ENCODE measurements around the gene ARHGAP11A.

DNA sequence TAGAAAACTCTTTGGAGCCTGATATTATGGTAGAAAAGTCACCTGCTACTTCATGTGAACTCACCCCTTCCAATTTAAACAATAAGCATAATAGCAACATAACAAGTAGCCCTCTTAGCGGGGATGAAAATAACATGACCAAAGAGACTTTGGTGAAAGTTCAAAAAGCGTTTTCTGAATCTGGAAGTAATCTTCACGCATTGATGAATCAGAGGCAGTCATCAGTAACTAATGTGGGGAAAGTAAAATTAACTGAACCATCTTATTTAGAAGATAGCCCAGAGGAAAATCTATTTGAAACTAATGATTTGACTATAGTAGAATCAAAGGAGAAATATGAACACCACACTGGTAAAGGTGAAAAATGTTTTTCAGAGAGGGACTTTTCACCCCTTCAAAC lies 21.1 kb downstream of the ARHGAP11A start:
- TF ChIP-seq POLR2A (IDR thresholded peaks at IDR 0.05) = no peak
- TF ChIP-seq, protein P1, sequence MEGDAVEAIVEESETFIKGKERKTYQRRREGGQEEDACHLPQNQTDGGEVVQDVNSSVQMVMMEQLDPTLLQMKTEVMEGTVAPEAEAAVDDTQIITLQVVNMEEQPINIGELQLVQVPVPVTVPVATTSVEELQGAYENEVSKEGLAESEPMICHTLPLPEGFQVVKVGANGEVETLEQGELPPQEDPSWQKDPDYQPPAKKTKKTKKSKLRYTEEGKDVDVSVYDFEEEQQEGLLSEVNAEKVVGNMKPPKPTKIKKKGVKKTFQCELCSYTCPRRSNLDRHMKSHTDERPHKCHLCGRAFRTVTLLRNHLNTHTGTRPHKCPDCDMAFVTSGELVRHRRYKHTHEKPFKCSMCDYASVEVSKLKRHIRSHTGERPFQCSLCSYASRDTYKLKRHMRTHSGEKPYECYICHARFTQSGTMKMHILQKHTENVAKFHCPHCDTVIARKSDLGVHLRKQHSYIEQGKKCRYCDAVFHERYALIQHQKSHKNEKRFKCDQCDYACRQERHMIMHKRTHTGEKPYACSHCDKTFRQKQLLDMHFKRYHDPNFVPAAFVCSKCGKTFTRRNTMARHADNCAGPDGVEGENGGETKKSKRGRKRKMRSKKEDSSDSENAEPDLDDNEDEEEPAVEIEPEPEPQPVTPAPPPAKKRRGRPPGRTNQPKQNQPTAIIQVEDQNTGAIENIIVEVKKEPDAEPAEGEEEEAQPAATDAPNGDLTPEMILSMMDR (IDR thresholded peaks at IDR 0.05) = no peak
- TF ChIP-seq POLR2AphosphoS5 (IDR thresholded peaks at IDR 0.05) = no peak
